ENCODE data around the gene EXOC4.

The EXOC4 gene

GRCh38 chr7:133861876-133862275 lies 609.0 kb downstream of the EXOC4 start:
- no peak for DNase-seq
- H3K4me3 ChIP-seq, result no peak overlapping the region
- no peaks in the 10 kb centered on the region for H3K4me1 ChIP-seq
- intact Hi-C loops (cut with DNase I; ENCODE audit: low total_unique reads), result no loop called here
- H3K36me3 ChIP-seq, result no peaks in the 10 kb centered on the region
- no peaks in the 10 kb centered on the region for H3K27me3 ChIP-seq
- H3K9me3 ChIP-seq, result no peaks in the 10 kb centered on the region
- H3K27ac ChIP-seq, result no peak overlapping the region
- TF ChIP-seq CTCF (IDR thresholded peaks at IDR 0.05), result no peak

- Histone ChIP-seq H3K4me1 (no peaks in the 10 kb centered on the region), H3K4me3 (no peak overlapping the region), H3K9me3 (no peaks in the 10 kb centered on the region), H3K27me3 (no peaks in the 10 kb centered on the region), H3K36me3 (no peaks in the 10 kb centered on the region), H3K27ac (no peak overlapping the region)
- intact Hi-C loops (cut with DNase I; ENCODE audit: low total_unique reads), result no loop called here
- DNase-seq, result no peak
- TF ChIP-seq CTCF (IDR thresholded peaks at IDR 0.05), result no peak
Measured at GRCh38 chr7:133863362-133864061, 610.6 kb downstream of the EXOC4 start.

- no peak for DNase-seq
- Histone ChIP-seq H3K4me3 (no peak overlapping the region), H3K27ac (no peak overlapping the region), H3K36me3 (no peaks in the 10 kb centered on the region), H3K4me1 (no peaks in the 10 kb centered on the region), H3K9me3 (no peaks in the 10 kb centered on the region), H3K27me3 (no peaks in the 10 kb centered on the region)
- TF ChIP-seq CTCF (IDR thresholded peaks at IDR 0.05), result no peak
- intact Hi-C loops (cut with DNase I; ENCODE audit: low total_unique reads), result no loop called here
Measured at GRCh38 chr7:133869556-133869955, 616.7 kb downstream of the EXOC4 start.

- intact Hi-C loops (cut with DNase I; ENCODE audit: low total_unique reads), result no loop called here
- no peak for TF ChIP-seq CTCF (IDR thresholded peaks at IDR 0.05)
- Histone ChIP-seq H3K4me1 (no peaks in the 10 kb centered on the region), H3K27me3 (no peaks in the 10 kb centered on the region), H3K4me3 (no peak overlapping the region), H3K9me3 (no peaks in the 10 kb centered on the region), H3K36me3 (no peaks in the 10 kb centered on the region), H3K27ac (no peak overlapping the region)
- no peak for DNase-seq
Measured at GRCh38 chr7:133871757-133872156, 618.9 kb downstream of the EXOC4 start.

- intact Hi-C loops (cut with DNase I; ENCODE audit: low total_unique reads), result no loop called here
- no peak for DNase-seq
- no peak overlapping the region for H3K27ac ChIP-seq
- H3K27me3 ChIP-seq, result no peaks in the 10 kb centered on the region
- H3K4me3 ChIP-seq, result no peak overlapping the region
- H3K9me3 ChIP-seq, result no peaks in the 10 kb centered on the region
- H3K4me1 ChIP-seq, result no peaks in the 10 kb centered on the region
- H3K36me3 ChIP-seq, result no peaks in the 10 kb centered on the region
- TF ChIP-seq CTCF (IDR thresholded peaks at IDR 0.05), result no peak
Measured at GRCh38 chr7:133873187-133873586, 620.3 kb downstream of the EXOC4 start.

- H3K4me3 ChIP-seq, result no peak overlapping the region
- intact Hi-C loops (cut with DNase I; ENCODE audit: low total_unique reads), result no loop called here
- no peak for TF ChIP-seq CTCF (IDR thresholded peaks at IDR 0.05)
- no peak overlapping the region for H3K27ac ChIP-seq
- DNase-seq, result no peak
- H3K4me1 ChIP-seq, result no peaks in the 10 kb centered on the region
- no peaks in the 10 kb centered on the region for H3K36me3 ChIP-seq
- H3K9me3 ChIP-seq, result no peaks in the 10 kb centered on the region
- H3K27me3 ChIP-seq, result no peaks in the 10 kb centered on the region
Measured at GRCh38 chr7:133873631-133874030, 620.8 kb downstream of the EXOC4 start.
